22Rv1 (cell line): ENCODE data around the gene TTL.

ENCODE experiments used
- CTCF ChIP-seq: fragments of 450-650 bp; IDR thresholded peaks from 2 replicates; pipeline ENCODE4 v1.5.1; 2017; ENCODE audit warnings: mild to moderate bottlenecking
- ZFX ChIP-seq: fragments of 450-650 bp; IDR thresholded peaks from 2 replicates; pipeline ENCODE4 v1.6.1; 2017; ENCODE audit warnings: antibody characterized with exemption, borderline replicate concordance

DNA sequence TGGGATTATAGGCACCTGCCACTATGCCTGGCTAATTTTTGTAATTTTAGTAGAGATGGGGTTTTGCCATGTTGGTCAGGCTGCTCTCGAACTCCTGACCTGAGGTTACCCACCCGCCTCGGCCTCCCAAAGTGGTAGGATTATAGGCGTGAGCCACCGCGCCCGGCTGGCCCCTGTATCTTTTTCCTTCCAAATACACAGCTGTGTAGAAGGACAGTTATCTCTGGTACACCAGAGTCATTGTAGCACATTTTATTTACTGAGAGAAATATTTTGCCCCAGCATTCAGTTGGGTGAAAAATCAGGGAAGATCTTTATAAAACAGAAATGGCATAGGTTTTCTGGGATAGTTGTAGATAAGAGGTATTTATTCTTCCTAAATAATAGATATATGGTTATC is 36.9 kb downstream of the TTL start:
- no peak for TF ChIP-seq CTCF
- no peak for TF ChIP-seq ZFX
